Kidney (tissue), 14 donors: ENCODE measurements around the gene C11orf91. TPM values are rescaled to one million over a fixed set of nuclear protein-coding genes. Genes with fewer than 3 reads are reported as not detected.
"Not testable (repeated sequence)": the region's sequence is repeated elsewhere in the genome, so short reads cannot be mapped to it uniquely, and the experiment has no call there.

ENCODE experiments used
- DNase-seq, 5 donors: peaks; one replicate each; pipeline ENCODE4 v3.0.0-alpha.2; 2013 to 2020
- FAIRE-seq: peaks from 2 replicates; lab custom pipeline; 2012; peaks lifted over from hg19 to GRCh38; lab: Jason Lieb, UNC
- H3K27ac ChIP-seq, 2 donors: one replicate each; pipeline ENCODE4 v1.7.0; 2013; ENCODE audit warnings: low read depth in 2 of 2, low read length in 2 of 2, inconsistent platforms in 1 of 2
- H3K27me3 ChIP-seq: one replicate; pipeline ENCODE4 v1.7.1; 2013; ENCODE audit warnings: low read length, inconsistent platforms; ENCODE audit not compliant: control insufficient read depth, insufficient read depth
- H3K36me3 ChIP-seq, 3 donors: one replicate each; pipeline versions ENCODE4 v1.7.0 to v1.7.1; 2013; ENCODE audit warnings: low read length in 3 of 3, control low read depth in 1 of 3, inconsistent platforms in 1 of 3; ENCODE audit not compliant: insufficient read depth in 3 of 3, control insufficient read depth in 2 of 3
- H3K4me1 ChIP-seq, 3 donors: one replicate each; pipeline versions ENCODE4 v1.7.0 to v1.7.1; 2013; ENCODE audit warnings: low read length in 3 of 3, inconsistent platforms in 1 of 3, low read depth in 1 of 3; ENCODE audit not compliant: control insufficient read depth in 2 of 3, insufficient read depth in 2 of 3
- H3K4me3 ChIP-seq, 3 donors: one replicate each; pipeline versions ENCODE4 v1.7.0 to v1.8.1; 2013; ENCODE audit warnings: low read length in 3 of 3, control low read depth in 1 of 3, inconsistent platforms in 1 of 3
- H3K9ac ChIP-seq, 3 donors: one replicate each; pipeline versions ENCODE4 v1.7.0 to v1.7.1; 2013; ENCODE audit warnings: low read length in 3 of 3, control low read depth in 1 of 3, inconsistent platforms in 1 of 3
- H3K9me3 ChIP-seq, 3 donors: one replicate each; pipeline versions ENCODE4 v1.7.0 to v1.7.1; 2013; ENCODE audit warnings: low read length in 3 of 3, control low read depth in 1 of 3, inconsistent platforms in 1 of 3; ENCODE audit not compliant: control insufficient read depth in 2 of 3, insufficient read depth in 1 of 3
- CTCF ChIP-seq: IDR thresholded peaks from 3 replicates; pipeline ENCODE4 v1.5.1; 2012; ENCODE audit warnings: mild to moderate bottlenecking, moderate library complexity, borderline replicate concordance; ENCODE audit not compliant: insufficient read depth; ENCODE audit errors: extremely low read depth
- intact Hi-C: fragments of 100-400 bp; cut with DNase I; formaldehyde crosslinking; loops from one replicate; pipeline ENCODE4 v1.11.1; 2022
- polyA plus RNA-seq: library from polyadenylated mRNA; stranded (reverse); fragments of 350-450 nt; fragmentation: Illumina TruSeq; extraction: RNeasy Lipid Tissue Mini Kit (QIAGEN cat#74804); gene quantifications from one replicate; pipeline ENCODE4 v1.2.3, GENCODE V29; 2014; ENCODE audit warnings: low read depth, low replicate concordance; ENCODE audit not compliant: insufficient read depth
- total RNA-seq: library from RNA; stranded (reverse); fragmentation: NEBNext Ultra II Directional; extraction: Animal tissue kit (Norgen Biotek cat#: 25700); gene quantifications from one replicate; pipeline ENCODE4 v1.2.1, GENCODE V29; 2021
- donor health status: control.
- donor health status: control.
- donor health status: control.
- donor health status: control.
- donor health status: control.
- donor health status: DM: yes; HTN: yes; CAD: no.
- donor health status: Normal renal cell carcinoma (clear cell type).

Gene C11orf91
- total and polyA plus RNA-seq, 2 donors from 2014 or later: not detected

GRCh38 chr11:33684003-33684706 is 16.5 kb downstream of the C11orf91 start:
- Histone ChIP-seq H3K27me3 (no peaks in the 10 kb centered on the region), H3K9me3 (no peaks in the 10 kb centered on the region), H3K9ac (no peak overlapping the region), H3K4me3 (no peak overlapping the region), H3K36me3 (no peaks in the 10 kb centered on the region), H3K27ac (no peak overlapping the region), H3K4me1 (peaks cover 0 to 6% (median 2%) of the 10 kb centered on the region in 3 donors)
- no peak for TF ChIP-seq CTCF
- FAIRE-seq (no peak), DNase-seq (peak in 1 of 5 donors; percentile 43)
- intact Hi-C loops: loop anchor here (10.0 kb wide), 1 partner anchor 319 kb away; no protein-coding TSS in a partner anchor

GRCh38 chr11:33682446-33682845 is 18.2 kb downstream of the C11orf91 start:
- no peak for TF ChIP-seq CTCF
- Histone ChIP-seq H3K4me1 (peaks cover 0 to 6% (median 2%) of the 10 kb centered on the region in 3 donors), H3K27ac (no peak overlapping the region), H3K4me3 (no peak overlapping the region), H3K36me3 (no peaks in the 10 kb centered on the region), H3K27me3 (no peaks in the 10 kb centered on the region), H3K9ac (no peak overlapping the region), H3K9me3 (peaks cover 0 to 4% (median 0%) of the 10 kb centered on the region in 3 donors)
- intact Hi-C loops: loop anchor here (10.0 kb wide), 1 partner anchor 318 kb away; no protein-coding TSS in a partner anchor
- no peak for FAIRE-seq
- peak in 1 of 5 donors; percentile 9 for DNase-seq

- Histone ChIP-seq H3K27me3 (no peaks in the 10 kb centered on the region), H3K4me1 (peaks cover 0 to 6% (median 2%) of the 10 kb centered on the region in 3 donors), H3K36me3 (no peaks in the 10 kb centered on the region), H3K4me3 (no peak overlapping the region), H3K9me3 (peaks cover 0 to 4% (median 0%) of the 10 kb centered on the region in 3 donors), H3K27ac (no peak overlapping the region), H3K9ac (no peak overlapping the region)
- FAIRE-seq (no peak), DNase-seq (no peak)
- intact Hi-C loops: loop anchor here (10.0 kb wide), 1 partner anchor 317 kb away; no protein-coding TSS in a partner anchor
- TF ChIP-seq CTCF: no peak
Observed at GRCh38 chr11:33682019-33682418, 18.6 kb downstream of the C11orf91 start.

- FAIRE-seq, H3K9me3 ChIP-seq, H3K36me3 ChIP-seq, intact Hi-C loops, H3K9ac ChIP-seq, DNase-seq, H3K4me3 ChIP-seq, H3K4me1 ChIP-seq, H3K27me3 ChIP-seq, H3K27ac ChIP-seq: not testable (repeated sequence)
Observed at GRCh38 chr11:33678616-33679015, 22.0 kb downstream of the C11orf91 start.
